Measurements from ENCODE around the gene FAM210B. TPM values are rescaled to one million over a fixed set of nuclear protein-coding genes. Genes with fewer than 3 reads are reported as not detected.

The FAM210B gene
- total and polyA plus RNA-seq, 2 of the 13 experiments (the other 11 are each of a cell fraction or from before 2014, with no cell fraction given) = 75.9 to 107 TPM

GRCh38 chr20:56392132-56392880 is 33.5 kb downstream of the FAM210B start, which contains the start of the genes AURKA and CSTF1 (continued):
- TF ChIP-seq, protein P1, sequence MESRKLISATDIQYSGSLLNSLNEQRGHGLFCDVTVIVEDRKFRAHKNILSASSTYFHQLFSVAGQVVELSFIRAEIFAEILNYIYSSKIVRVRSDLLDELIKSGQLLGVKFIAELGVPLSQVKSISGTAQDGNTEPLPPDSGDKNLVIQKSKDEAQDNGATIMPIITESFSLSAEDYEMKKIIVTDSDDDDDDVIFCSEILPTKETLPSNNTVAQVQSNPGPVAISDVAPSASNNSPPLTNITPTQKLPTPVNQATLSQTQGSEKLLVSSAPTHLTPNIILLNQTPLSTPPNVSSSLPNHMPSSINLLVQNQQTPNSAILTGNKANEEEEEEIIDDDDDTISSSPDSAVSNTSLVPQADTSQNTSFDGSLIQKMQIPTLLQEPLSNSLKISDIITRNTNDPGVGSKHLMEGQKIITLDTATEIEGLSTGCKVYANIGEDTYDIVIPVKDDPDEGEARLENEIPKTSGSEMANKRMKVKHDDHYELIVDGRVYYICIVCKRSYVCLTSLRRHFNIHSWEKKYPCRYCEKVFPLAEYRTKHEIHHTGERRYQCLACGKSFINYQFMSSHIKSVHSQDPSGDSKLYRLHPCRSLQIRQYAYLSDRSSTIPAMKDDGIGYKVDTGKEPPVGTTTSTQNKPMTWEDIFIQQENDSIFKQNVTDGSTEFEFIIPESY (CRISPR knock-in tag; IDR thresholded peaks at IDR 0.05) = peak; percentile 92
- no peak for TF ChIP-seq GLMP (CRISPR knock-in tag; IDR thresholded peaks at IDR 0.05; ENCODE audit: borderline replicate concordance)
- TF ChIP-seq FOXA3 (CRISPR knock-in tag; IDR thresholded peaks at IDR 0.05) = peak; percentile 94
- 0 out of 2 replicates have a peak, but pooled peaks have one; percentile 85 for TF ChIP-seq ZNF678 (CRISPR knock-in tag; IDR thresholded peaks at IDR 0.05)
- TF ChIP-seq ZC3H13 (CRISPR knock-in tag; IDR thresholded peaks at IDR 0.05) = peak; percentile 83
- TF ChIP-seq, protein P2, sequence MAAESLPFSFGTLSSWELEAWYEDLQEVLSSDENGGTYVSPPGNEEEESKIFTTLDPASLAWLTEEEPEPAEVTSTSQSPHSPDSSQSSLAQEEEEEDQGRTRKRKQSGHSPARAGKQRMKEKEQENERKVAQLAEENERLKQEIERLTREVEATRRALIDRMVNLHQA (CRISPR knock-in tag; IDR thresholded peaks at IDR 0.05) = peak; percentile 50; the same call in 1 of the 2 replicates
- TF ChIP-seq ZNF749 (CRISPR knock-in tag; IDR thresholded peaks at IDR 0.05; ENCODE audit: borderline replicate concordance) = peak; percentile 98
- TF ChIP-seq ZMYM2 (CRISPR knock-in tag; IDR thresholded peaks at IDR 0.05) = peak; percentile 100
- peak; percentile 62; the same call in 1 of the 2 replicates for TF ChIP-seq ZNF34 (CRISPR knock-in tag; IDR thresholded peaks at IDR 0.05; ENCODE audit: borderline replicate concordance)
- TF ChIP-seq ZNF605 (CRISPR knock-in tag; IDR thresholded peaks at IDR 0.05) = peak; percentile 100
- TF ChIP-seq ZNF24 (IDR thresholded peaks at IDR 0.05) = peak; percentile 59; the same call in 1 of the 2 replicates
- no peak for TF ChIP-seq ZNF577 (CRISPR knock-in tag; IDR thresholded peaks at IDR 0.05; ENCODE audit: borderline replicate concordance, low read depth)
- TF ChIP-seq ZNF878 (CRISPR knock-in tag; IDR thresholded peaks at IDR 0.05) = peak; percentile 97
- TF ChIP-seq CEBPG (CRISPR knock-in tag; IDR thresholded peaks at IDR 0.05) = peak; percentile 100
- TF ChIP-seq NFRKB (IDR thresholded peaks at IDR 0.05) = peak; percentile 96
- no peak; the same call in 1 of the 2 replicates for TF ChIP-seq WIZ (CRISPR knock-in tag; IDR thresholded peaks at IDR 0.05)
- peak; percentile 99 for TF ChIP-seq PHF20 (CRISPR knock-in tag; IDR thresholded peaks at IDR 0.05)
- TF ChIP-seq MTA1 (CRISPR knock-in tag; IDR thresholded peaks at IDR 0.05; ENCODE audit: borderline replicate concordance) = peak; percentile 92; the same call in 1 of the 2 replicates
- TF ChIP-seq XBP1 (CRISPR knock-in tag; IDR thresholded peaks at IDR 0.05) = 0 out of 2 replicates have a peak, but pooled peaks have one; percentile 73
- peak; percentile 8; the same call in 1 of the 2 replicates for TF ChIP-seq NFE2L2 (IDR thresholded peaks at IDR 0.05; ENCODE audit: low read length)
- peak; percentile 97 for TF ChIP-seq CREB1 (IDR thresholded peaks at IDR 0.05)
- TF ChIP-seq CREB1 (CRISPR knock-in tag; IDR thresholded peaks at IDR 0.05) = peak; percentile 99
- TF ChIP-seq HOMEZ (CRISPR knock-in tag; IDR thresholded peaks at IDR 0.05; ENCODE audit: low read depth) = peak; percentile 99
